Measurements from ENCODE around the gene ACAD11.

GRCh38 chr3:132593241-132593946, 66.2 kb downstream of the ACAD11 start:
- TF ChIP-seq EZH2 (IDR thresholded peaks at IDR 0.05) = no peak
- TF ChIP-seq CTCF (IDR thresholded peaks at IDR 0.05) = no peak
- TF ChIP-seq EZH2phosphoT487 (IDR thresholded peaks at IDR 0.05) = no peak
